ENCODE measurements around the gene EPN3. TPM values are rescaled to one million over a fixed set of nuclear protein-coding genes. Genes with fewer than 3 reads are reported as not detected.

The EPN3 gene
- total and polyA plus RNA-seq, 4 donors, result 1.3 to 2.6 (median 2.5) TPM

DNA sequence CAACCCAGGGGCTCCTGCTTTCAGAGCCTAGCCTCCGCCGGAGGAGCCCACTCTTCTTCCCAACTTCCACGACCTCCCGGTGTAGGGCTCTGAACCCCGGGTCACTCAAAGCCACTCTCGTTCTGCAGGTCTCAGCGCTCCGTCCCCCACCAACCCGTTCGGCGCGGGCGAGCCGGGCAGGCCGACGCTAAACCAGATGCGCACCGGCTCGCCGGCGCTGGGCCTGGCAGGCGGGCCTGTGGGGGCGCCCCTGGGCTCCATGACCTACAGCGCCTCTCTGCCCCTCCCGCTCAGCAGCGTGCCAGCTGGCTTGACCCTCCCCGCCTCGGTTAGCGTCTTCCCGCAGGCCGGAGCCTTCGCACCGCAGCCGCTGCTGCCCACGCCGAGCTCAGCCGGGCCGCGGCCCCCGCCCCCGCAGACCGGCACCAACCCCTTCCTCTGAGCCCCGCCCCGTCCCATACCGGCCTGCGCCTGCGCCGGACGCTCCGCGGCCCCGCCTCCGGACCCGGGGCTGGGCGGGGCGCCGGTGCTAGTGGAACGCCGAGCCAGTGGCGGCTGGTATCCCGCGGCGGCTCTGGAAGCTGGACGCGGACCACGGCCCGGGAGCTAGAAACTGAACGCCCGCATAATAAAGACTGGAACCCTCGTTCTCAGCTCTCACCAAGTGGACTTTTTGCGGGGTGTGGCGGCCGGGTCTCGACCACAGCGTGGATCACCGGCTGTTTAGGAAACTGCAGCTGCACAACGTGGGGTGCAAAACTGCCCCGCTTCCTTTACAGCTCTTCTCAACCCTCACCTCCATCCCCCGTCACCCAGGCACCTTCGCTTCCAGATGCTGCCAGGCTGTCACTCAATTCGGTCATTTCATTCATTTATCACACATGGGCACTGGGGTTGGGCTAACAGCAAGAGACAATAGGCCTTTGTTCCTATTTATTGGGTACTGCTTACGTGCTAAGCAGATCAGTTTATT, 9.5 kb downstream of the EPN3 start:
- TF ChIP-seq CTCF (IDR thresholded peaks at IDR 0.05; ENCODE audit: control extremely low read depth, extremely low read depth), result no peak
- Histone ChIP-seq H3K27me3 (ENCODE audit: control insufficient read depth in 3 of 3, insufficient read depth in 3 of 3, low read length in 2 of 3) (no peaks in the 10 kb centered on the region), H3K4me1 (ENCODE audit: control insufficient read depth in 5 of 5, insufficient read depth in 5 of 5, low read length in 5 of 5) (peaks cover 0 to 25% (median 7%) of the 10 kb centered on the region in 5 donors), H3K9ac (ENCODE audit: insufficient read depth in 1 of 2, low read length in 2 of 2) (peak overlapping the region in 1 of 2 donors; percentile 67), H3K4me3 (peak overlapping the region; percentile 55), H3K9me3 (ENCODE audit: control insufficient read depth in 4 of 4, insufficient read depth in 3 of 4, low read length in 3 of 4) (no peaks in the 10 kb centered on the region), H3K27ac (ENCODE audit: low read depth in 1 of 2, low read length in 1 of 2) (peak overlapping the region; percentile 61 to 84), H3K36me3 (ENCODE audit: control insufficient read depth in 4 of 4, insufficient read depth in 4 of 4, low read length in 4 of 4) (no peaks in the 10 kb centered on the region)
- ATAC-seq (ENCODE audit: insufficient read depth, low FRiP score), result peak; percentile 90
- DNase-seq, result peak; percentile 86 to 90 (median 87)
- WGBS, 2 donors, result 2% methylated on average over 79 to 82 of the region's 82 CpGs

DNA sequence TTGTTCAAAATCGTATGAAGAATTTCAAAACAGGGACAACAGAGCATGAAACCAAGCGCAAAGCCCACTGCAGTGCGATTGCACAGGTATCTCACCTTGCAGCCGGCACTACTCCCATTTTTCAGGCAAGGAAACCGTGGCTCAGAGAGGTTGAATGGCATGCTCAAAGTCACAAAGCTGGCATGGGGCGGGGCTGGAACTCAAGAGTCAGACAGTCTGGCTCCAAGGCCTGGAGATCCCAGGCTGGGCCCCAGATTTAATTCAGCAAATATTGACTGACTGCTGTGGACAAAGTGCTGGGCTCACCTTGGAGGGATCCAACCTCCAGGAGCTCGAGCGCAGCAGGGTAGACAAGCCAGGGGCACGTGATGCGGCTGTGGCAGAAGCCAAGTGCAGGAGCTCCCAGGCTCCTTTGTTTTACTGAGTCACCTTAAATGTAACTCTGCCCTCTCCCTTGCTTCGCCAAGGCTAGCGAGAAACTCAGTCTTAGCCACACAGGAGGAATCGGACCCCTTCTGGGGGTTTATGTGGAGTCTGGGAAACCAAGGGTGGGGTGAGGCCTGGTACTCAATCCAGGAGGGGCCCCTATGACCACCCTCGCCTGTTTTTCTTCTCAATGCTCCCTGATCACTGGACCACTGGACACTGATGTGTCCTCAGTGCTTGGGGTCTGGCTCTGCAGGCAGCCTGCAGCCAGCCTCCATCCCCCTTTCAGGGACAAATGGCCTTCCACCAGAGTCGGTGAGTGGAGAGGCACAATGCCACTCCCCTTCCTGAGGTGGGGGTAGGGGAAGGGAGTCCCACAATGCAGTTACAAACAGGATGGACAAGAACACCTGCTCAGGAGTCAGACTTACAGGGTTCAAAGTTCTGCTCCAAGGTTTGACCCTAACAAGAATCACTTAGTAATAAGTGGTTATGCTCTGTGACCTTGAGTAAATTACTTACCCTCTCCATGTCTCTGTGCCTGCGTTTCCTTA, 10.6 kb downstream of the EPN3 start:
- Histone ChIP-seq H3K4me3 (no peak overlapping the region), H3K4me1 (ENCODE audit: control insufficient read depth in 5 of 5, insufficient read depth in 5 of 5, low read length in 5 of 5) (peaks cover 0 to 34% (median 13%) of the 10 kb centered on the region in 5 donors), H3K27me3 (ENCODE audit: control insufficient read depth in 3 of 3, insufficient read depth in 3 of 3, low read length in 2 of 3) (no peaks in the 10 kb centered on the region), H3K36me3 (ENCODE audit: control insufficient read depth in 4 of 4, insufficient read depth in 4 of 4, low read length in 4 of 4) (no peaks in the 10 kb centered on the region), H3K27ac (ENCODE audit: low read depth in 1 of 2, low read length in 1 of 2) (peak overlapping the region in 1 of 2 donors; percentile 23), H3K9ac (ENCODE audit: insufficient read depth in 1 of 2, low read length in 2 of 2) (no peak overlapping the region), H3K9me3 (ENCODE audit: control insufficient read depth in 4 of 4, insufficient read depth in 3 of 4, low read length in 3 of 4) (no peaks in the 10 kb centered on the region)
- peak; percentile 39 to 65 (median 59) for DNase-seq
- no peak for ATAC-seq (ENCODE audit: insufficient read depth, low FRiP score)
- 69 to 84% methylated on average over 16 of the region's 16 CpGs for WGBS, 2 donors
- no peak for TF ChIP-seq CTCF (IDR thresholded peaks at IDR 0.05; ENCODE audit: control extremely low read depth, extremely low read depth)

DNA sequence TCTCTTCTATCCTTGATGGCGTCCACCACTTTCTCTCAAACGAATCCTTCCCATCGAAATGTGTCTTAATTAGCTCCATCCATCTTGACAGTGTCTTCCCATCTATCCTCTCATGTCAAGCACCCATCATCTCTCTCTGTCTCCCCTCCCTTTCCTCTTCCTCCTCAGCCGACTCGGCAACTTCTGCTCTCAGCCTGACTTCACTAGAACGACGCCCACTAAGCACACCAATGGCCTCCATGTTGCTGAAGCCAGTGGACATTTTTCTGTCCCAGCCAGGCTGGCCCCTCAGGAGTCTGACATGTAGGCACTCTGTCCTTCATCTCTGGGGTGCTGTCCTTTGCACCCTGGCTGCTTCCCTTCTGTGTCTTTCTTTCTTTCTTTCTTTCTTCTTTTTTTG, 12.0 kb downstream of the EPN3 start:
- Histone ChIP-seq H3K4me1 (ENCODE audit: control insufficient read depth in 5 of 5, insufficient read depth in 5 of 5, low read length in 5 of 5) (peaks cover 0 to 35% (median 13%) of the 10 kb centered on the region in 5 donors), H3K9me3 (ENCODE audit: control insufficient read depth in 4 of 4, insufficient read depth in 3 of 4, low read length in 3 of 4) (no peaks in the 10 kb centered on the region), H3K9ac (ENCODE audit: insufficient read depth in 1 of 2, low read length in 2 of 2) (no peak overlapping the region), H3K27me3 (ENCODE audit: control insufficient read depth in 3 of 3, insufficient read depth in 3 of 3, low read length in 2 of 3) (no peaks in the 10 kb centered on the region), H3K27ac (ENCODE audit: low read depth in 1 of 2, low read length in 1 of 2) (no peak overlapping the region), H3K36me3 (ENCODE audit: control insufficient read depth in 4 of 4, insufficient read depth in 4 of 4, low read length in 4 of 4) (no peaks in the 10 kb centered on the region), H3K4me3 (no peak overlapping the region)
- no peak for ATAC-seq (ENCODE audit: insufficient read depth, low FRiP score)
- no peak for TF ChIP-seq CTCF (IDR thresholded peaks at IDR 0.05; ENCODE audit: control extremely low read depth, extremely low read depth)
- 57 to 64% methylated on average over 7 of the region's 7 CpGs for WGBS, 2 donors
- no peak for DNase-seq

Measured in lung (tissue), 12 donors.